ENCODE measurements around the gene INPP5D.

INPP5D gene

DNA sequence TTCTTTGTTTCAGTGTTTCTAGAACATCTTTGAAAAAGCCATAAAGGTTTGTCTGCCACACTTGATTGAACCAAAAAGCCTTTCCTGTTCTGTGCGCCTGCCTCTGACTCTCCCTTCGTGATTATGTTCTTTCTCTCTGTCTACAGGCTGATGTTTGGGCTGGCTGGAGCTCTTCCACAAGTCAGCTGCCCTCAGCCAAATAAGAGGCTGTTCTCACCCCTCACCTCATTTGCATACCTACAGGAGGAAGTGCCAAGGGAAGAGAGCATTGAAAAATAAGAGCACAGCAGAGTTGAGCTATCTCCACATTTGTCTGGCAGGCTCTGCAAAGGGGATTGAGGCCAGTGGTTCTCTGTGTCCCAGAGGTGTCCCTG lies 15.8 kb downstream of the INPP5D start:
- DNase-seq: no peak

DNA sequence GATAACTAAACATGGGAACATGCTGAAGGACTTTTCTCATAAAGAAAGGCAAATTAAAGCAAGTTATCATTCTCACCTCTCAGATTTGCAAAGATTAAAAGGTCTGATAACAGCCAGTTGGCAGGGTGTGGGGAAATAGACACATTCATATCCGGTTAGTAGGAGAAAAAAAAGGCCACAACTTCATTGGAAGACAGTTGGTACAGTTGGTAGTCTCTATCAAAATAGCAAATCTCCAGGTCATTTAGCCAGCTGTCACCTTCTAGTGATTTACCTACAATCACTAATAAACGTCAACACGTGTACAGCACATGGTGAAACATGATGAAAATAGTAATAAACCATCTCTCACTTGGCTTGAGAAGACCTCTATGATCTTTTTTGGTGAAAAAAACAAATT lies 16.6 kb downstream of the INPP5D start:
- DNase-seq: no peak

DNA sequence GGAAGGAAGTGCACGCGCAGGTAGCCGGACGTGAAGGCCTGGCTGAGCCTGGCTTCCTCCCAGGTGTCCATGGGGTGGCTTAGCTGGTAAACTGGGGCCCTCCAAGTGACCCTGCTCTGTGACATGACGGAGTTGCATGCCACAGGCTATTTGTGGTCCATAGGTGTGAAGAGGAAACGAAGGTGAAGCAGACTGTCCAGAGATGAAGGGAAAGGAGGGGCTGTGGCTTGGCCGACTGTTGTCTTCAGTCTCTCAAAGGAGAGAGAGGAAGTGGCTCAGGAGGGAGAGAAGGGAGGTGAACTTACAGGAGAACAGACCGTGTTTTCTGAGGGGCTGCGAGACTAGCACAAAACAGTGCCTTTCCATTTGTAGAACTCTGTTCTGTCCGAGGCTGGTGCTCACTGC lies 19.3 kb downstream of the INPP5D start:
- DNase-seq: no peak

DNA sequence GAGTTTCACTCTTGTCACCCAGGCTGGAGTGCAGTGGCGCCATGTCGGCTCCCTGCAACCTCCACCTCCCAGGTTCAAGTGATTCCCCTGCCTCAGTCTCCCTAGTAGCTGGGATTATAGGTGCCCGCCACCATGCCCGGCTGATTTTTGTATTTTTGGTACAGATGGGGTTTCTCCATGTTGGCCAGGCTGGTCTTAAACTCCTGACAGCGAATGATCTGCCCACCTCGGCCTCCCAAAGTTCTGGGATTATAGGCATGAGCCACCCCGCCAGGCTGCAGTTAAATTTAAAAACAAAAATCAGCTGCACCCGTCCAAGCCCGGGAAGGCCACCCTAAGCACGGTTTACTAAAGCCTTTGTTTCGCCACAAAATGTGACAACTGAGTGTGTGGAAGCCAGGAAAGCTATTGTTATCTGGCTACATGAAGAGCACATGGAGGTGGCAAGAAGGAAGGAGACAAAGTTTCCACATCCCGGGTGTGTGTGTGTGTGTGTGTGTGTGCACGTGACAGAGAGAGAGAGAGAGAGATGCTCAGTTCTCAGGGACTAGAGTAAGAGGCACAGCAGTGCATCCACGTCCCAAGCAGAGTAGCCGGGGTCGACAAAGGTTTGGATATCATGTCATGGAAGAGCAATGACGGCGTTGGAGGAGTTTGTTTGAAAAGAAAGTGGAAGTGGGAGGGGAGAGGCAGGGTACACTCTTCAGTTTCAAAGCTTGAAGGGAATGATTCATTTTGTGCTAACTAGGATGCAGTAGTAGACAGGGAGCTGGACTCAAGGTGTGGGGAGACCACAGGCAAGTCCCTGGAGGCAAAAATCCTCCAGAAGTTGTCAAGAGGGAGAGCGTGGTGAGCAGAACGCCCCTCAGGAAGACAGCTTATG lies 20.1 kb downstream of the INPP5D start:
- DNase-seq: no peak

DNA sequence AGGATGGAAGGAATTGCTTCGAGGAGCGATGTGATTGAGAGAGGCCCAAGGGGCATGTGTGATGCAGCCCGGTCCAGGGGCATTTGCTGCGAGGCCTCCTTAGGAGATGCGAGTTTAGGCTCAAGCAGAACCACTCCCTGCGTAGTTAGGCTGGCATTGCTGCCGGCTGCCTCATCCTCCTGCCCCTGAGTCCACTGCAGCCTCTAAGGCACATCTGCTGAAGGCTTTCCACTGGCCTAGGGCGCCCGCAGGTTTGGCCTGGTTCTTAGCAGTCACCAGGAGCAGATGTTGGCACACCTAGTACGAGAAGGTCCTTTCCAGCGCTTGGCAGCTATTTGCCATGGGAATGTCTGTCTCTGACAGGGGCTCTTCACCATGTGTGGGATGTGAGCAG lies 20.7 kb downstream of the INPP5D start:
- no peak for DNase-seq

DNA sequence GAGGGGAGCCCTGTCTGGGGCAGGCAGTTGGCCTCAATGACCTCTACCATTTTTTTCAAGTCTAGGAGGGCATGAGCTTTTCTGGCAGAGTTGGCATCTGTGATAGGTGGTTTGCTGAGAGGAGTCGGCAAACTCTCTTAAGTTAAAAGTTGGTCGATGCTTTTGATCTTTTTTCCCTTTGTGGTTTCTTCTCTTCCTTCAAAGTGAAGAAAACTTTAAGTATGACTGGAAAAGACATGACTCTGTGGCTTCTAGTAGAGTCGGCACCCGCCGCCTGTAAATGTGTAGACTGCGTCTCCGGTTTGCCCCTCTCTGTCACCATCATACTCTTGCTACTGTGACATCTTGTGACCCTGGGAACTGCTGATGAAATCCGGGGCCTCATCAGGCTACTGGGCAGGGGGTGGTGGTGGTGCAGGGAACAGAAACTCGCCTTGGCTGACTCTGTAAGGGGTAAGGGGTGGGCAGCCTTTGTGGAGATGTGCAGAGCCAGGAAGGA lies 21.1 kb downstream of the INPP5D start:
- no peak for DNase-seq

DNA sequence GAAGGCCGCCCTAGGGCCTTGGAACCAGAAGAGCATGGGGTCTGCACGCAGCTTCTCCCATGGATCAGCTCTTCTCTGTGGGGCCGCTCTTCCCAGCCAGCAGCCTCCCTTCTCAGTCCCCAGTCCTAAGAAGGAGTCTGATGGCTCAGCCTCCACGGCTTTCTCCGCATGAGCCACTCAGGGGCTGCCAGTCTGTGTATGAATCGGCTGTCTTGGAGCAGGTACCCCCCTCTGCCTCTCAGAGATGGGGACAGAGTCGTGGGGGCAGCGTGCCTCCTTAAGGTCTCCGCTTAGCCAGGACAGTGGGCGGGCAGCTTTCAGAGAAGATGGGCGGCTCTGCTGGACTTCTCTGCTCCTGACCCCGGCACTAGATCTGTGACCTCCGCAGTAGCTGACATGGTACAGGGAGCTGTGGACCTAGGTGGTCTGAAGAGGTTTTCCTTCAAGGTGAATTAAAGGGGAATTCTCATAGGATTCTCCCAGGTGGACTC lies 21.6 kb downstream of the INPP5D start:
- no peak for DNase-seq

DNA sequence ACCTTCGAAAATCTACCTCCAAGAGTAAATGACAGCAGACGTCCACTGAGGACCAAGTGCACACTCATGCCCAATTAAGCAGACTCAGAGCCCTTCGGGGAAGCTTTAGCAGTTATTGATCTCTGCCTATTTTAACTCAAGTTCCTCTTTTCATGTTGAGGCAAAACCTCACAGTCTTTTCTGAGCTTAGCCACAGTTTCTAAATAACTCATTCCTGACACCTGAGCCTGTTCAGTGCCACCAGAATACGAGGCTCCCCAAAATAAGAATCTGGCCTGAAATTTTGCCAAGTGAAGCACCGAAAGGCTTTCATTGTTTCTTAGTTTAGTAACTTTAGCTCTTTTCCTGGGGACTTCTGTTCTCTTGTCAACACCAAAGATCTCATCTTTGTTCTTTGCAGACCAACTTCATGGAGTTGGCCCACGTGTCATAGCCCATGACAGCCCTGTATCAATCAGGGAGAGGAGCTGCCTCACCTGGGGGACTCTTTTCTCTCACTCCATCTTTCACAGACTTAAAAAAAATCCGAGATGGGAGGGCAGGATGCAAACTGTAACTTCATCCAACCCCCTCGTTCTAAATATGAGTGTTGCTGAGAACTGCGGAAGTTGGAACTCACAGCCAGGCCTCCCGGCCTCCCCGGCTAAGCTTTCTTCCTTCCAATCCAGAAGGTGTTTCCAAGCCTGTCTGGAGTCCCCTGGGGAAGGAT lies 22.2 kb downstream of the INPP5D start:
- DNase-seq: no peak

DNA sequence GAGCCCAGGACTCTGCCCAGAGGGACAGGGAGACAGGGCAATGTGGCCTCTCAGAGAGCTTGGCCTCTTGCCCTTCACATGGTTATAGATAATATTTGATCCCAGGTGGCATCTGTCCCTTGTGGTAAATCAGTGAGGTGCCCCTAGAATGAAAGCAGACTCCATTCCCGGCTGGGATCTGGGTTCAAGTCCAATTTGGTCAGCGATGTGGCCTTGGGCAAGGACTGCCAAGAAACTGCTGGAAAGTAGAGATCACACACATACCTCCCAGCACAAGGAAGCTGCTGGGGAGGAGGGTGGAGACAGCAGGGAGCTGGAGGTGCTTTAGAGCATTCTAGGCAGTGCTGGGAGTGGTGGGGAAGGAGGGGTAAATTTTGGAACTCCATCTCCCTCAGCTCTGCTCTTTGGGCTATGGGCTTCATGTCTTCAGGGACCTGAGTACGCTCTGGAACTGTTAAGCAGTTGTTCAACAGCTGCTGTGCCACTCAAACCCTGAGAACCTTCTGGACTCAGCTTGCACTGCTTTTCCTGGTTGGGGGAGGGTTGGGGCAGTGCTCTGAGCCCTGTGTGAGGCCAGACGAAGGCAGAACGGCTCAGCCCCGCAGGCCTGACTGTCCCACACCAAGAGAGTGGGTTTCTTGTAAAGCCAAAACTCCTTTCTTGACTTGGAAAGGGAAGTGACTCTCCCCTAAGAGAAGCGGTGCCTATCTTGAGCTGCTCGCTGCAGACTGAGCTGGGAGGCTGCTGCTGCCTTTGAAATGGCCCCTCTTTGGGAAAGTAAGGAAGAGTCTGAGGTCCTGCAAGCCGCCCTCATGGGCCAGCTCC lies 23.0 kb downstream of the INPP5D start:
- no peak for DNase-seq

DNA sequence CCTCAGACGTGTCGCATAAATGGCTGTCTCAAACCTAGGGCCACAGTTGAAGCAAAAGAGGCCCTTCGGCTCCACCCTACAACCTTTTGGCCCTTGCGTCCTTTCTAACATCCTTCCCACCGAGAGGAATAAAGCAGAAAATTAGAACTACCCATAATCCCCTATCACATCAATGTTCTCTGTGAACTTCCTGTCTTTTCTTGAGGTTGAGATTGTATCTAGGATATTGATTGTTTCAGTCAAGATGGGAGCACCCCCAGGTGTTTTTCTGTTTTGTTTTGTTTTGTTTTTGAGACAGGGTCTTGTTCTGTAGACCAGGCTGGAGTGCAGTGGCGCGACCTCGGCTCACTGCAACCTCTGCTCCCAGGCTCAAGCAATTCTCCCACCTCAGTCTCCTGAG lies 23.6 kb downstream of the INPP5D start:
- DNase-seq: no peak

DNA sequence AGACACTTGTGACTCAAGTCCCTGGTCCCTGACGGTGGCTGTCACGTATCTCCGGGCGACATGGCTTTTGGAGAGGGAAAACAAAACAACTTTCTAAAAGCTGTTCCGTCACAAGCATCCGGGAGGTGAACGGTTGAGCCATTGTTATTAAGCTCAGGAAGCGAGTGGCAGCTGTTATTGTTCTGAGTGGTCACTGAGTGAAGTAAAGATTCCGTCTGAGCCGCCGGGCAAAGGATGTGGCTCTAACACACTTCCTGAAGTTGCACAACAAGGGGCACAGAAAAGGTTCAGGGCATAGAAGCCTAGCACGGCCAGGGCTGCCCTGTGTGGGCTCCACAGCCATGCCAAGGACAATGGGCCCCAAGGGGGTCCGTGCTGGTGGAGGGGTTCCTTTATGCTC lies 24.3 kb downstream of the INPP5D start:
- no peak for DNase-seq

DNA sequence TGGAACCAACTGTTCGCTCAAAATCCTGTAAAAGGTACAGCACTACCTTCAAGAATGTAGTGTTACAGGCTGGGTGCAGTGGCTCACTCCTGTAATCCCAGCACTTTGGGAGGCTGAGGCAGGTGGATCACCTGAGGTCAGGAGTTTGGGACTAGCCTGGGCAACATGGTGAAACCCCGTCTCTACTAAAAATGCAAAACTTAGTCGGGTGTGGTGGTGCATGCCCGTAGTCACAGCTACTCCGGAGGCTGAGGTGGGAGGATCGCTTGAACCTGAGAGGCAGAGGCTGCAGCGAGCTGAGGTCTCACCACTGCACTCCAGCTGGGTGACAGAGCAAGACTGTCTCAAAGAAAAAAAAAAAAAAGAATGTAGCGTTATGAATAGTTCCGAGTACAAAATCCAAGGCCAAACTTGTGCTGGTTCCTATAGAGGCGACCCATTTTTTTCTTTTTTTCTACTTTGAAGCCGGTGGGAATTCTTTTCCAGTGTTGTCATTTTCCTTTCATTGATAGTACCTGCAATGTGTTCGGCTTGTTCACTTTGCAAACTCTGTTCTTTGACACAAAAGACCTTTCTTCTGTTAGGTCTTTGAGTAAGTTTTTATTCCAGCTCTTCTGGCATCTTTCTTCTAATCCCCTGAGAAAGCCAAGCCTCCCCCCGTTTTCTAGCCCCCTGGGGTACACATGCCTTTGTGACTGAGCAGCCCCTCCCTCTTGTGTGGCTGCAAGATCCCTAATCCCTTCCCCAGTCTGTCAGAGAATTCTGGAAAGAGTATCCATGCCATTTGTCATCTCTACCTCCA lies 25.1 kb downstream of the INPP5D start:
- no peak for DNase-seq

DNA sequence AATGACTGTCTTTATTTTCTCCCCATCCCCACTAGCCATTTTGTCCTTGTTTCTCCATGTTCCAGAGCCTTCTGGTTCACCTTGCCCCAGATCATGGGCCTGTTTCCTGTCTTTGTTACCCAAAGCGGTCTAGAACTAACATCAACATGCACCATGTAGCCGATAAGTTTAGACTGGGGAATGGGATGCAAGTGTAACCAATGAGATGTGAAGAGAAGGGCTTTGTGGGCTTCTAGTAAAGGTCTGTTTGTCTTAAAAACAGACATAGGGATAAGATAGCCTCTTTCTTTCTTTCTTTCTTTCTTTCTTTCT lies 25.7 kb downstream of the INPP5D start:
- DNase-seq: no peak

DNA sequence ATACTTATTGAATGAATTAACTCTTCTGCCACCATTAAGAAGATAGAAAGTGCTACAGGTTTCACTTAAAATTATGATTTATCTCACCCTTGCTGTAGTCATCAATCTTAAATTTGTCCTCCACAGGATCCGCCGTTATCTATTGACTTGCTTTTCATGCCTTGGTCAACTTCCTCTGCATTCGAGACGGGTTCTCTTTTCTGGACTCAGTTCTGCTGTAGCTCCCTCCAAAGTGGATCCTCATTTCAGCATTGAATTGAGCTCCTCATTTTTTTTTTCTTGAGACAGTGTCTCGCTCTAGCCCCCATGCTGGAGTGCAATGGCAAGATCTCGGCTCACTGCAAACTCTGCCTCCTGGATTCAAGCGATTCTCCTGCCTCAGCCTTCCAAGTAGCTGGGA lies 27.6 kb downstream of the INPP5D start:
- DNase-seq: no peak

DNA sequence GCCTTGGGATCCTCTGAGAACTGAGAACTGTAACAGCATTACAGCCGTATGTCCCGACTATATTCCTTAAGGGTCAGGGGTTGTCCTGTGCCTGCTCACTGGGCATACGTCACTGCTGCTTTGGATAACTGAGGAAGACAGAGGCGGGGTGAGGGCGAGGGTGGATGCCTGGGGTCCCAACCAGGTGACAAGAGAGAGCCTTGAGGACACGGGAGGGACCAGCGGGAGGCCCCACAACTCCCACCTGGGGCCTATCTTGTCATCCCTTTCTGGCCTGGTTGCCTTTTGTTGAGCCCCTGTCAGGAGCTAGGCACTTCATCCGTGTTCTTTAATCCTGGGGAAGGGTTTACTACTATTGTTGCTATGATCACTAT lies 28.8 kb downstream of the INPP5D start:
- no peak for DNase-seq

DNA sequence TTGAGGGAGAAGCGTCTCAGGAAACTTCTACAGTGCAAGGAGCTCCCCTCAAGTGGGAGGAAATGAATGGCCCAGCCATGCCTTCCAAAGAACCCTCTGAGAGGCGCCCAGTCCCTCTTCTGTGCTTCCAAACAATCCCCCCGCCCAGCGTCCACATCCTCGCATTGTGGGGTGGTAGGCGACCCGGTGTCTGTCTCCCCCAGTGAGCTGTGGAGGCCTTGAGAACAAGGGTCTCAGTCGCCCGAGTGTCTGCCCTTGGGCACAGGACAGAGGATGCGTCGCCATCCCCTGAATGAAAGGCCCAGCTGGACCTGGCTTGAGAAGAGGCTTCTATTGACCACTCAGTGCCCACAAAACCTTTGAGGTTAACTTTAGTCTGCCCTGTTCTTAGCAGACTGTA lies 29.7 kb downstream of the INPP5D start:
- no peak for DNase-seq

DNA sequence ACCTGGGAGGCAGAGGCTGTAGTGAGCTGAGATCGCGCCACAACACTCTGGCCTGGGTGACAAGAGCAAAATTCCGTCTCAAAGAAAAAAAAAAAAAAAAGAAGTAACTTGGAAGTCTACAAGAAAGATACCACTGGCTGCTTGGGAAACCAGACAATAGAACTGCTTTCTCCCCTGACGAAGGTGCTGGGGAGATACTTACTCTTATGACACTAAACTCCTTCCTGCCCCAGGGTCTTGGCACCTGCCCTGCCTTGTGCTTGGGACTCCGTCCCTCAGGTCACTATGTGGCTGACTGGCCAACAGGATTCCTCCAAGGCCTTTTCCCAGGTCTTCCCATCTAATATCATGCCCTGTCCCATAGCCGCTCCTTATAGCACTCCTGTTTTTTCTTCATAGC lies 30.7 kb downstream of the INPP5D start:
- DNase-seq: no peak

DNA sequence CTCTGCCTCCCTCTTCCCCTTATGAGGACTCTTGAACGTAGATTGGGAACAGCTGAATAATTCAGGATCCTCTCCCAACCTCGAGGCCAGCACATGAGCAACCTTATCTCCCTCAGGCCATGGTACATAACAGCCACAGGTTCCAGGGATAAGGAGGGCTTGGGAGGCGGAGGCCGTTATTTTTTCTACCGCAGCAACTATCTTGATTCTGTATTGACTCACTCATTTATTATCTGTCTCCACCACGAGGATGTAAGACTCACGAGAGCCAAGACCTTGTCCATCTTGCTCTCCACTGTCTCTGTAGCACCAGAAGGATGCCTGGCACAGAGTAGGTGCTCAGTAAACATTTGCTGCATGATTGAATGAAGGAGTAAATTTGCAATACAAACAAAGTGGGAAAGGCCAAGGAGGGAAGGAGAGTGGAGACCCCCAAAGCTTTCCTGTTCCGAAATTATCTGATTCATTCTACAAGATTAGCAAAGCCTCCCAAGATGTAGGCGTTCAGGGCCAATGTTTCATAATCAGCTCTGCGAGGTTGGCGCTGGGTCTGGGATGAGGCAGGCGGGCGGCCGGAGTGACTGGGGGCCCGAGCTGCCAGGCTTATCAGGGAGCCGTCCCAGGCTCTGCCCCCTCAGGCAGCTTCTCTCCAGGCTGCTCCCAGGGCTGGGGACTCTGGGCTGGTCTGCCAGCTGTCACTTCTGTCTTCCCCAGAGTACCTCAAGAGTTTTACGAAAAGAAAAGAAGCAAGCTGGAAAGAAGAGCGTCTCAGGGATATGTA lies 31.6 kb downstream of the INPP5D start:
- DNase-seq: no peak

DNA sequence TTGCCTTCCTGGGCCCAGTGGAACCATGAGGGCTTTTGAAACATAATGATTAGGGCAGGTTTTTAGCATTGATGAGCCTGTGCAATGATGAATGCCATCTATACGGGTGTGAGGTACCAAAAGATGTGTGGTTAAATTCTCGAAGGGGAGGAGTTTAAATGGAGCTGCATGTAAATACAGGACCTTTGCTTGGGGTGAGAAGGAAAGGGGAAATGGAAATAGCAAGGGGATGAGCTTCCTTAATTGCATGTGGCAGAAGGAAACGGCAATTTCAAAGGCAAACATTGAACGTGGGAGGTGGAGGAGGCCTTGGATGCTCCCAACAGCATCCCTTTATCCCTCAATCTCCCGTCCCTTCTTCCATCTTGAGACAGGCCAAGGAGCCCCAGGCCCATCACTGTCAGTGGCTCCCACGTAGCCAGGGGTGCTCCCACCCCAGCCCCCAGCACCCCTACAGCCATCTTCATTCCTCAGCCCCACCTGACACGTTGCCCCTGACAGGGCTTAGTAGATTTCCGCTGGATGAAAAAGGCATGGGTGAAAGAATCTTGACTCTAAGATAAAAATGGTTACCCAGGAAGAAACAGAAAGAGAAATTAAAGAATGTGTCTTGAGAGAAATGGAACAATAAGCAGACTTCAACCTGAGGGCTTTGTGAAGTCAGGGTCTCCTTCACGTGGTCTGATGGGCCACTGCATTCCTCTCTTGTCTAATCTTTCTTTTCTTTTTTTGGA lies 32.5 kb downstream of the INPP5D start:
- no peak for DNase-seq

DNA sequence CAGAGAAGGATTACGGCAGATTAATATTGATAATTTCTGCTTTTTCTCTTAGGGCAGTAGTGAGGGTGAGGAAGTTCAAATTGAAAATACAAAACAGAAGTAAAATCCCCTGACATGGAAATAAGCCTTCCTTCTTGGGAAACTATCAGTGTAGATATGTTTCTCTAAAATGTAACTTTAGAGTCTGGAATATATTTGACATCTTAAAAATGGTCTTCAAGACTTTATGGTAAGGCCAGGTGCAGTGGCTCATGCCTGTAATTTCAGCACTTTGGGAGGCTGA lies 33.0 kb downstream of the INPP5D start:
- no peak for DNase-seq

DNA sequence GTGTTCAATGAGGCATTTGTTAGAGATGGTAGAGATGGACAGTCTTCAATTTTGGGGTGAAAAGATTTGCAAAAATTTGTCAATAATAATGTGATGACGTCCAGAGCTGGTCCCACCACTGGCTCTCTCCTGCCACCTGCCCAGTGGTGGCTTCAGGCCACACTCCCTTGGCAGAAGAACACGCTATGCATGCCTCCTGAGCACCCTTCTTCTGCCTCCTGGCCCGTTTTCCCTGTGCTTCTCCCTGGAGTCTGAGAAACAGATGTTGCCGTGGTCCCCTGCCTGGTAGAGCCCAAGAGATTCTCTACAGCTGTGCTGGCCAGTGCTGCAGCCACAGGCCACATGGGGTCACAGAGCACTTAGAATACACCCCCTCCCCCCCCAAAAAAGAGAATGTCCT lies 33.6 kb downstream of the INPP5D start:
- DNase-seq: no peak
